Measurements from ENCODE around the gene SMPDL3A. TPM values are rescaled to one million over a fixed set of nuclear protein-coding genes. Genes with fewer than 3 reads are reported as not detected.

The SMPDL3A gene
- total and polyA plus RNA-seq, 2 donors (not counting 1 experiment from before 2014, with no cell fraction given) = 0.21 to 2.0 TPM

DNA sequence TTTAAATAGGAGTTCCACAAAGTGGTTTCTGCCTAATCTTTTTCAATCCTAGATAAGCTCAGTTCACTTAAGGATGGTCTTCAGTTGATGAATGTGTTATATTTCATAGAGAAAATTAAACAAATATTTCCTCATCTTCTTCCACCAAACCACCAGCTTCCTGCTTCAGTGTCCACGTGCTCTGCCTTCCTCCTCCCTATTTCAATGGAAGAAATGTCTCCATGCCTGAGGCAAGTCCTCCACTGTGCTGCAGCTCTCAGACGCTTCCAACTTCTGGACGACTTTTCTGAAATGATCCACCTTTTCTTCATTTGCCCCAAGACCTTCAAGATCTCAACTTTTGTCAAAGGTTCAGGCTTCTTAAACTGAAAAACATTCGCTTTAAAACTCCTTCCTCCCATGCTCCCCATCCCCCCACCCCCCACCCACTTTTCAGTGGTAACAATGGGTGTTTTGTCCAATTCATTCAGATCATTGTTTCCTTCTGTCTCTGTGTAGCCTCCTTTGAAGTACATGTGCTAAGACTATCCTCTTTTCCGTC is 34.8 kb upstream of the SMPDL3A start:
- Mint-ChIP-seq H3K27ac (no peak overlapping the region), H3K27me3 (no peaks in the 10 kb centered on the region), H3K4me1 (peaks cover 39% of the 10 kb centered on the region), H3K4me3 (no peak overlapping the region), H3K9me3 (ENCODE audit: insufficient read depth) (peaks cover 2% of the 10 kb centered on the region)
- ChIA-PET CTCF (interaction anchor here (1.3 kb wide), 1 partner anchor 86 kb away, joined by 3 read pairs; no protein-coding TSS in a partner anchor), POLR2A (no interaction called here)
- H3K36me3 ChIP-seq (replicated peaks in 1 of 2; ENCODE audit: control extremely low read depth in 1 of 2, control insufficient read depth in 1 of 2, extremely low read depth in 1 of 2, insufficient read depth in 2 of 2, low read length in 1 of 2) = no peaks in the 10 kb centered on the region
- no peak for DNase-seq
- no peak for TF ChIP-seq EZH2 (IDR thresholded peaks at IDR 0.05; ENCODE audit: borderline replicate concordance, insufficient read depth, low read depth, low read length, poor library complexity, severe bottlenecking)
- TF ChIP-seq, protein P1, sequence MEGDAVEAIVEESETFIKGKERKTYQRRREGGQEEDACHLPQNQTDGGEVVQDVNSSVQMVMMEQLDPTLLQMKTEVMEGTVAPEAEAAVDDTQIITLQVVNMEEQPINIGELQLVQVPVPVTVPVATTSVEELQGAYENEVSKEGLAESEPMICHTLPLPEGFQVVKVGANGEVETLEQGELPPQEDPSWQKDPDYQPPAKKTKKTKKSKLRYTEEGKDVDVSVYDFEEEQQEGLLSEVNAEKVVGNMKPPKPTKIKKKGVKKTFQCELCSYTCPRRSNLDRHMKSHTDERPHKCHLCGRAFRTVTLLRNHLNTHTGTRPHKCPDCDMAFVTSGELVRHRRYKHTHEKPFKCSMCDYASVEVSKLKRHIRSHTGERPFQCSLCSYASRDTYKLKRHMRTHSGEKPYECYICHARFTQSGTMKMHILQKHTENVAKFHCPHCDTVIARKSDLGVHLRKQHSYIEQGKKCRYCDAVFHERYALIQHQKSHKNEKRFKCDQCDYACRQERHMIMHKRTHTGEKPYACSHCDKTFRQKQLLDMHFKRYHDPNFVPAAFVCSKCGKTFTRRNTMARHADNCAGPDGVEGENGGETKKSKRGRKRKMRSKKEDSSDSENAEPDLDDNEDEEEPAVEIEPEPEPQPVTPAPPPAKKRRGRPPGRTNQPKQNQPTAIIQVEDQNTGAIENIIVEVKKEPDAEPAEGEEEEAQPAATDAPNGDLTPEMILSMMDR (IDR thresholded peaks at IDR 0.05) = no peak
- intact Hi-C loops (cut with micrococcal nuclease) = no loop called here
- no peak overlapping the region for H3K4me3 ChIP-seq (ENCODE audit: control extremely low read depth in 1 of 5, extremely low read depth in 1 of 5, insufficient read depth in 1 of 5, low read depth in 2 of 5, low read length in 4 of 5)
- ATAC-seq (ENCODE audit: low read depth) = no peak
- no peak overlapping the region for H3K27ac ChIP-seq (ENCODE audit: low read length in 2 of 2)
- peaks cover 7 to 13% of the 10 kb centered on the region in 2 donors for H3K4me1 ChIP-seq (ENCODE audit: control insufficient read depth in 2 of 2, insufficient read depth in 2 of 2, low read length in 2 of 2)
- no peaks in the 10 kb centered on the region for H3K27me3 ChIP-seq (replicated peaks in 1 of 4; ENCODE audit: control extremely low read depth in 1 of 4, control insufficient read depth in 3 of 4, insufficient read depth in 4 of 4, low read length in 3 of 4)
- 80% methylated on average over 5 of the region's 5 CpGs for WGBS (ENCODE audit: insufficient coverage)
- H3K9me3 ChIP-seq (ENCODE audit: control extremely low read depth in 1 of 3, control insufficient read depth in 2 of 3, insufficient read depth in 1 of 3, low read length in 2 of 3) = no peaks in the 10 kb centered on the region
- no peak overlapping the region for H3K9ac ChIP-seq (ENCODE audit: low read length)
- H3K4me2 ChIP-seq (replicated peaks; ENCODE audit: low read depth, low read length, poor library complexity, severe bottlenecking) = no peak overlapping the region
- H3K79me2 ChIP-seq (ENCODE audit: control insufficient read depth, insufficient read depth, low read length) = no peaks in the 10 kb centered on the region
- H4K20me1 ChIP-seq (ENCODE audit: control insufficient read depth, insufficient read depth, low read length, poor library complexity, severe bottlenecking) = no peaks in the 10 kb centered on the region
- H2AFZ ChIP-seq (ENCODE audit: insufficient read depth, low read depth, low read length, poor library complexity, severe bottlenecking) = no peak overlapping the region

DNA sequence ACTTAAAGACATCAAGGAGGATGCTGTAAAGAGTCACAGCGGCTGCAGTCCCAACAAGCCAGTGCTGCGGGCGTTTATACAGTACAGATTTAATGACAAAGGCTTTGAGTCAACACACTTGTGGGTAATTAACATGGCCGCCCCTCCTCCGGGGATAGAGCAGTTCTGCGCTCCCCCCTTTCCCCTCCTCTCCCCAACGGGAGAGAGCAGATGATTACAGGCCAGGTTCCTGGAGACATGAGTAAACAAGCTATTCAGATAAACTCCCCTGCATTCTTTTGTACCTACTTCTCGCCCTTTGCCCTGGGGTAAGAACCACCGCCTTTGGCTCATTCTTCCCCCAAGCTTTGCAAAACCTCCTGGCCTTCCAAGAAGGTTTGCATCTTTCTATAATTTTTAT is 33.2 kb upstream of the SMPDL3A start:
- no peaks in the 10 kb centered on the region for H3K27me3 ChIP-seq (replicated peaks in 1 of 4; ENCODE audit: control extremely low read depth in 1 of 4, control insufficient read depth in 3 of 4, insufficient read depth in 4 of 4, low read length in 3 of 4)
- POLR2A ChIA-PET = no interaction called here
- no peaks in the 10 kb centered on the region for H3K27me3 Mint-ChIP-seq
- TF ChIP-seq EZH2 (IDR thresholded peaks at IDR 0.05; ENCODE audit: borderline replicate concordance, insufficient read depth, low read depth, low read length, poor library complexity, severe bottlenecking) = no peak
- TF ChIP-seq, protein P1 (IDR thresholded peaks at IDR 0.05) = no peak
- peaks cover 4 to 9% of the 10 kb centered on the region in 2 donors for H3K4me1 ChIP-seq (ENCODE audit: control insufficient read depth in 2 of 2, insufficient read depth in 2 of 2, low read length in 2 of 2)
- CTCF ChIA-PET = no interaction called here
- no peaks in the 10 kb centered on the region for H3K79me2 ChIP-seq (ENCODE audit: control insufficient read depth, insufficient read depth, low read length)
- WGBS (ENCODE audit: insufficient coverage) = 99% methylated on average over 8 of the region's 9 CpGs
- no peak overlapping the region for H3K27ac ChIP-seq (ENCODE audit: low read length in 2 of 2)
- no peaks in the 10 kb centered on the region for H3K36me3 ChIP-seq (replicated peaks in 1 of 2; ENCODE audit: control extremely low read depth in 1 of 2, control insufficient read depth in 1 of 2, extremely low read depth in 1 of 2, insufficient read depth in 2 of 2, low read length in 1 of 2)
- peaks cover 32% of the 10 kb centered on the region for H3K4me1 Mint-ChIP-seq
- H3K27ac Mint-ChIP-seq = no peak overlapping the region
- intact Hi-C loops (cut with micrococcal nuclease) = no loop called here
- no peaks in the 10 kb centered on the region for H3K9me3 Mint-ChIP-seq (ENCODE audit: insufficient read depth)
- no peak overlapping the region for H3K9ac ChIP-seq (ENCODE audit: low read length)
- no peak overlapping the region for H2AFZ ChIP-seq (ENCODE audit: insufficient read depth, low read depth, low read length, poor library complexity, severe bottlenecking)
- ATAC-seq (ENCODE audit: low read depth) (no peak), DNase-seq (no peak)
- no peak overlapping the region for H3K4me2 ChIP-seq (replicated peaks; ENCODE audit: low read depth, low read length, poor library complexity, severe bottlenecking)
- H3K9me3 ChIP-seq (ENCODE audit: control extremely low read depth in 1 of 3, control insufficient read depth in 2 of 3, insufficient read depth in 1 of 3, low read length in 2 of 3) = no peaks in the 10 kb centered on the region
- H4K20me1 ChIP-seq (ENCODE audit: control insufficient read depth, insufficient read depth, low read length, poor library complexity, severe bottlenecking) = no peaks in the 10 kb centered on the region
- H3K4me3 ChIP-seq (ENCODE audit: control extremely low read depth in 1 of 5, extremely low read depth in 1 of 5, insufficient read depth in 1 of 5, low read depth in 2 of 5, low read length in 4 of 5) = no peak overlapping the region
- no peak overlapping the region for H3K4me3 Mint-ChIP-seq

All from B cell (primary cell).